Measurements from ENCODE around the gene HINT3. TPM values are rescaled to one million over a fixed set of nuclear protein-coding genes. Genes with fewer than 3 reads are reported as not detected.

The HINT3 gene
- total and polyA plus RNA-seq, 2 of the 13 experiments (the other 11 are each of a cell fraction or from before 2014, with no cell fraction given) = 3.1 to 22.8 TPM

- no peak for TF ChIP-seq SP1 (IDR thresholded peaks at IDR 0.05)
- TF ChIP-seq SP1 (CRISPR knock-in tag; IDR thresholded peaks at IDR 0.05) = peak; percentile 76
- peak; percentile 96; the same call in 1 of the 2 replicates for TF ChIP-seq ZZZ3 (CRISPR knock-in tag; IDR thresholded peaks at IDR 0.05; ENCODE audit: borderline replicate concordance)
- no peak for TF ChIP-seq ZNF496 (CRISPR knock-in tag; IDR thresholded peaks at IDR 0.05; ENCODE audit: insufficient replicate concordance)
- TF ChIP-seq HNF1A (IDR thresholded peaks at IDR 0.05; ENCODE audit: low read depth) = peak; percentile 54; the same call in 1 of the 2 replicates
- TF ChIP-seq HNF1A (CRISPR knock-in tag; IDR thresholded peaks at IDR 0.05; ENCODE audit: borderline replicate concordance) = peak; percentile 85; the same call in 1 of the 2 replicates
- TF ChIP-seq U2AF2 (IDR thresholded peaks at IDR 0.05; ENCODE audit: low read depth, low read length) = no peak
- TF ChIP-seq HMGXB3 (CRISPR knock-in tag; IDR thresholded peaks at IDR 0.05; ENCODE audit: borderline replicate concordance) = peak; percentile 60; the same call in 1 of the 2 replicates
- TF ChIP-seq GMEB2 (CRISPR knock-in tag; IDR thresholded peaks at IDR 0.05; ENCODE audit: low read depth) = peak; percentile 99
- TF ChIP-seq MAF1 (CRISPR knock-in tag; IDR thresholded peaks at IDR 0.05; ENCODE audit: borderline replicate concordance) = peak; percentile 26
- TF ChIP-seq RXRA (CRISPR knock-in tag; IDR thresholded peaks at IDR 0.05) = peak; percentile 94
- peak; percentile 83 for TF ChIP-seq HNF4A (CRISPR knock-in tag; IDR thresholded peaks at IDR 0.05)
- TF ChIP-seq MXD4 (CRISPR knock-in tag; IDR thresholded peaks at IDR 0.05) = peak; percentile 66; the same call in 1 of the 2 replicates
- TF ChIP-seq NAIF1 (CRISPR knock-in tag; IDR thresholded peaks at IDR 0.05; ENCODE audit: borderline replicate concordance) = peak; percentile 88
- peak; percentile 57 for TF ChIP-seq HNF4G (IDR thresholded peaks at IDR 0.05; ENCODE audit: borderline replicate concordance, low read depth, low read length)
- TF ChIP-seq HNF4G (CRISPR knock-in tag; IDR thresholded peaks at IDR 0.05; ENCODE audit: borderline replicate concordance, low read depth) = 0 out of 2 replicates have a peak, but pooled peaks have one; percentile 72
- TF ChIP-seq MBD4 (IDR thresholded peaks at IDR 0.05; ENCODE audit: borderline replicate concordance, low read length) = no peak
- no peak; the same call in 1 of the 2 replicates for TF ChIP-seq ATRX (CRISPR knock-in tag; IDR thresholded peaks at IDR 0.05; ENCODE audit: borderline replicate concordance)
- TF ChIP-seq TEAD2 (CRISPR knock-in tag; IDR thresholded peaks at IDR 0.05) = peak; percentile 74; the same call in 1 of the 2 replicates
Measured at GRCh38 chr6:125956506-125957390, at the start of gene HINT3 (continued).
